Measurements from ENCODE around the gene ARHGEF33.

DNA sequence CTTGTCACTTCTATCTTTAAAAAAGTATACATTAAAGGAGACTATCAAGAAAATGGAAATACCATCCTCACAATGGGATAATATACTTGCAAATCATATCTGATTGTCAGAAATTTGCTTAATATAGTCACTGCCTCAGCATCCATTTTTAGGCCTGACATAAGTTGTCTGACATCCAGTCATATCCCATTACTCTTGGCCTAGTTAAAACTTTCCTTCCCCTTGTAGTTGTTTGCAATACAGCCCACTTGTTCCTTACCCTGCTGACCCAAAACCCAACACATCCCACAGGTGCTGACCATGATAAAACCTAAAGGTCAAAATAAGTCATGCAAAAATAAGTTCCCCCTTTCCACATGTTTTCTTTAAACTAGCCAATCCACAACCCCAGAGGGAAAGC is 3.6 kb upstream of the ARHGEF33 start:
- TF ChIP-seq CTCF (IDR thresholded peaks at IDR 0.05) (no peak), ZFX (IDR thresholded peaks at IDR 0.05; ENCODE audit: borderline replicate concordance) (no peak)

Data from 22Rv1 (cell line).